ENCODE measurements around the gene SPEM3. TPM values are rescaled to one million over a fixed set of nuclear protein-coding genes. Genes with fewer than 3 reads are reported as not detected.
"Not testable (repeated sequence)": the region's sequence is repeated elsewhere in the genome, so short reads cannot be mapped to it uniquely, and the experiment has no call there.

The SPEM3 gene
- polyA plus RNA-seq, 1 experiment, result not detected

DNA sequence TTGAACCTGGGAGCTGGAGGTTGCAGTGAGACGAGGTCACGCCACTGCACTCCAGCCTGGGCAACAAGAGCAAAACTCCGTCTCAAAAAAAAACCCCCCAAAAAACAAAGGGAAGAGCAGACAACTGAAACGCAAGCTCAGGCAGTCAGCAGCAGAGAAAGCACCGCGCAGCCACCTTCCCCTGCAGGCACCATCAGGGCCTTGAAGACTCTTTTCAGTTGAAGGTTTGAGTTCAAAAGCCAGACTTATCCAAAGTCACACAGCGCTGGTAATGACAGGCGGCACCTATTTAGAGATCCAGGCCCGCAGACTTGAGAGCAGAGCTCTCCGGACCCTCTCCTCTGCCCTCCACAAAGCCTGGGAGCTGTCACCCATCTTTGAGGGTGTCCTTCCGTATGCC is 39.6 kb downstream of the SPEM3 start:
- no peak overlapping the region for H3K4me3 ChIP-seq (ENCODE audit: low read depth, low read length)
- H3K27me3 ChIP-seq (ENCODE audit: control insufficient read depth, insufficient read depth, low read length), result no peaks in the 10 kb centered on the region
- ChIA-PET CTCF (interaction anchor here (0.8 kb wide), 1 partner anchor 92 kb away, joined by 3 read pairs; no protein-coding TSS in a partner anchor), POLR2A (interaction anchor here (1.9 kb wide), 1 partner anchor 10 kb away, joined by 6 read pairs; the partner anchor contains the start of gene ZBTB4)
- TF ChIP-seq, protein P1, sequence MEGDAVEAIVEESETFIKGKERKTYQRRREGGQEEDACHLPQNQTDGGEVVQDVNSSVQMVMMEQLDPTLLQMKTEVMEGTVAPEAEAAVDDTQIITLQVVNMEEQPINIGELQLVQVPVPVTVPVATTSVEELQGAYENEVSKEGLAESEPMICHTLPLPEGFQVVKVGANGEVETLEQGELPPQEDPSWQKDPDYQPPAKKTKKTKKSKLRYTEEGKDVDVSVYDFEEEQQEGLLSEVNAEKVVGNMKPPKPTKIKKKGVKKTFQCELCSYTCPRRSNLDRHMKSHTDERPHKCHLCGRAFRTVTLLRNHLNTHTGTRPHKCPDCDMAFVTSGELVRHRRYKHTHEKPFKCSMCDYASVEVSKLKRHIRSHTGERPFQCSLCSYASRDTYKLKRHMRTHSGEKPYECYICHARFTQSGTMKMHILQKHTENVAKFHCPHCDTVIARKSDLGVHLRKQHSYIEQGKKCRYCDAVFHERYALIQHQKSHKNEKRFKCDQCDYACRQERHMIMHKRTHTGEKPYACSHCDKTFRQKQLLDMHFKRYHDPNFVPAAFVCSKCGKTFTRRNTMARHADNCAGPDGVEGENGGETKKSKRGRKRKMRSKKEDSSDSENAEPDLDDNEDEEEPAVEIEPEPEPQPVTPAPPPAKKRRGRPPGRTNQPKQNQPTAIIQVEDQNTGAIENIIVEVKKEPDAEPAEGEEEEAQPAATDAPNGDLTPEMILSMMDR (IDR thresholded peaks at IDR 0.05; ENCODE audit: low read depth, low read length), result no peak
- no peak for DNase-seq (ENCODE audit: low read depth, low spot score)
- no peaks in the 10 kb centered on the region for H3K9me3 ChIP-seq (ENCODE audit: control insufficient read depth, insufficient read depth, low read length)
- no peak overlapping the region for H3K27ac ChIP-seq (ENCODE audit: low read depth, low read length)

DNA sequence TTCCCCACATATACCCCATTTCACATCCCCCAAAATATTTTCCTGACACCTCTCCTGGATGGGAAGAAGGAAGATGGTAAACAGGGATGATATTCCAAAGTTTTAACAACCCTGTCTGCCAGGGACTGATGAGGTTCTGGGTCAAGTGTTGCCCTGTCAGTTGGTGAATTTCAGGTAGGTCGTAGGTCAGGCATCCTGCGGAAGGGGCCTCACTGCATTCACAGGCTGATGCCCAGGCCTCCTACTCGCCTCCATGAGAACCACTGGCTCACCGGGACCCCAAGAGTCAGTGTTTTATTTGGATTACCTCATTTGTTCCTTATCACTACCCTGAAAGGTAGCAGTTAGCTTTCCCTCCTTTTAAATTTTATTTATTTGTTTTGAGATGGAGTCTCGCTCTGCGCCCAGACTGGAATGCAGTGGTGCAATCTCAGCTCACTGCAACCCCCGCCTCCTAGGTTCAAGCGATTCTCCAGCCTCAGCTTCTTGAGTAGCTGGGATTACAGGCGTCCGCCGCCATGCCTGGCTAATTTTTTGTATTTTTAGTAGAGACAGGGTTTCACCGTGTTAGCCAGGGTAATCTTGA is 40.2 kb downstream of the SPEM3 start:
- TF ChIP-seq, protein P1 (IDR thresholded peaks at IDR 0.05; ENCODE audit: low read depth, low read length), result no peak
- CTCF ChIA-PET, result interaction anchor here (0.8 kb wide), 1 partner anchor 92 kb away, joined by 3 read pairs; no protein-coding TSS in a partner anchor
- H3K9me3 ChIP-seq (ENCODE audit: control insufficient read depth, insufficient read depth, low read length), result no peaks in the 10 kb centered on the region
- no peak overlapping the region for H3K4me3 ChIP-seq (ENCODE audit: low read depth, low read length)
- DNase-seq (ENCODE audit: low read depth, low spot score), result no peak
- H3K27me3 ChIP-seq (ENCODE audit: control insufficient read depth, insufficient read depth, low read length), result no peaks in the 10 kb centered on the region
- POLR2A ChIA-PET, result interaction anchor here (1.9 kb wide), 1 partner anchor 10 kb away, joined by 6 read pairs; the partner anchor contains the start of gene ZBTB4
- no peak overlapping the region for H3K27ac ChIP-seq (ENCODE audit: low read depth, low read length)

DNA sequence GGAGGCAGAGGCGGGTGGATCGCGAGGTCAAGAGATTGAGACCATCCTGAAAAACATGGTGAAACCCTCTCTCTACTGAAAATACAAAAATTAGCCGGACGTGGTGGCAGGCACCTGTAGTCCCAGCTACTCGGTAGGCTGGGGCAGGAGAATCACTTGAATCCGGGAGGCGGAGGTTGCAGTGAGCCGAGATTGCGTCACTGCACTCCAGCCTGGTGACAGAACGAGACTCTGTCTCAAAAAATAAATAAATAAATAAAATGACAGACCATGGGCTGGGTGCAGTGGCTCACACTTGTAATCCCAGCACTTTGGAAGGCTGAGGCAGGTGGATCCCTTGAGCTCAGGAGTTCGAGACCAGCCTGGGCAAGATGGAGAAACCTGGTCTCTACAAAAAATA is 41.2 kb downstream of the SPEM3 start:
- H3K4me3 ChIP-seq (ENCODE audit: low read depth, low read length); POLR2A ChIA-PET; H3K9me3 ChIP-seq (ENCODE audit: control insufficient read depth, insufficient read depth, low read length); CTCF ChIA-PET; H3K27me3 ChIP-seq (ENCODE audit: control insufficient read depth, insufficient read depth, low read length); H3K27ac ChIP-seq (ENCODE audit: low read depth, low read length); DNase-seq (ENCODE audit: low read depth, low spot score): not testable (repeated sequence)

DNA sequence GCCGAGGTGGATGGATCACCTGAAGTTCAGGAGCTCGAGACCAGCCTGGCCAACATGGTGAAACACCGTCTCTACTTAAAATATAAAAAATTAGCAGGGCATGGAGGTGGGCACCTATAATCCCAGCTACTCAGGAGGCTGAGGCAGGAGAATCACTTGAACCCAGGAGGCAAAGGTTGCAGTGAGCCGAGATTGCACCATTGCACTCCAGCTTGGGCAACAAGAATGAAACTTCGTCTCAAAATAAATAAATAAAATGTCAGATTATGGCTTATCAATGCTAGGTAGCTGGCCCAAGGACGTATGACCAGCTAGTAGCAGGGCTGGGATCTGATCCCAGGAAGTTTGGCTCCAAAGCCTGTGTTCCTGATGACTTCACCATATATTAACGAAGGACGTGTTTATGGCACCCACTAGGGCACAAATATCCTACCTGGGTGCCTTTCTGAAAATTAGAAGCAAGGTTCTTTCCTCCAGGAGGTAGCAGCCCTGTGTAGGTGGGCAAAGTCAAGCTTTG is 41.9 kb downstream of the SPEM3 start:
- DNase-seq (ENCODE audit: low read depth, low spot score); H3K27ac ChIP-seq (ENCODE audit: low read depth, low read length); H3K9me3 ChIP-seq (ENCODE audit: control insufficient read depth, insufficient read depth, low read length); H3K4me3 ChIP-seq (ENCODE audit: low read depth, low read length); H3K27me3 ChIP-seq (ENCODE audit: control insufficient read depth, insufficient read depth, low read length); CTCF ChIA-PET: not testable (repeated sequence)
- POLR2A ChIA-PET, result interaction anchor here (0.7 kb wide), 1 partner anchor 67 kb away, joined by 3 read pairs; the partner anchor contains the start of gene TMEM256

DNA sequence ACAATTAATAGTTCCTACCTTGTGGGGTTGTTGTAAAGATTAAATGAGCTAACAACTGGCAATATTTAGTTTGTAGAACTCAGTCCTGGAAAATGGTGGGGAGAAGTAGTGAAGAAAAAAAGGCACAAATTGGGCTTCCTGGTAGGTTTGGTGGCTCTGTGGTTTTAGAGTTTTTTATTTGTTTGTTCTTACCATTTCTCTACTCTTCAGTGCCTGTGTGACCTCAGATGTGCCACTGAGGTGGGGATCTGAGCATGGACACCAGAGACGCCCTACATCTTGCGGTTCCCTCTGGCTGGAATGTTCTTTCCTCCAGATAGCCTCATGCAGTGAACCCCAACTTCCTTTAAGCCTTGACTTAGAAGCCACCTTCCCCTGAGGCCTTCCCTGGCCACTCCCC is 43.1 kb downstream of the SPEM3 start:
- H3K27me3 ChIP-seq (ENCODE audit: control insufficient read depth, insufficient read depth, low read length), result no peaks in the 10 kb centered on the region
- POLR2A ChIA-PET, result no interaction called here
- H3K27ac ChIP-seq (ENCODE audit: low read depth, low read length), result no peak overlapping the region
- H3K9me3 ChIP-seq (ENCODE audit: control insufficient read depth, insufficient read depth, low read length), result no peaks in the 10 kb centered on the region
- no peak overlapping the region for H3K4me3 ChIP-seq (ENCODE audit: low read depth, low read length)
- no peak for DNase-seq (ENCODE audit: low read depth, low spot score)
- TF ChIP-seq, protein P1 (IDR thresholded peaks at IDR 0.05; ENCODE audit: low read depth, low read length), result no peak
- CTCF ChIA-PET, result no interaction called here

DNA sequence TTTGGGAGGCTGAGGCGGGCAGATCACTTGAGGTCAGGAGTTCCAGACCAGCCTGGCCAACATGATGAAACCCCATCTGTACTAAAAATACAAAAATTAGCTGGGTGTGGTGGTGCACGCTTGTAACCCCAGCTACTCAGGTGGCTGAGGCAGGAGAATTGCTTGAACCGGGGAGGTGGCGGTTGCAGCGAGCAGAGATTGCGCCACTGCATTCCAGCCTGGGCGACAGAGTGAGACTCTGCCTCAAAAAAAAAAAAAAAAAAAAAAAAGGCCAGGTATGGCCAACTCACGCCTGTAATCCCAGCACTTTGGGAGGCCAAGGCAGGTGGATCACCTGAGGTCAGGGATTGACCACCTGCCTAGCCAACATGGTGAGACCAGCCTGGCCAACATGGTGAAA is 46.1 kb downstream of the SPEM3 start:
- CTCF ChIA-PET; H3K27me3 ChIP-seq (ENCODE audit: control insufficient read depth, insufficient read depth, low read length); H3K27ac ChIP-seq (ENCODE audit: low read depth, low read length); DNase-seq (ENCODE audit: low read depth, low spot score); H3K4me3 ChIP-seq (ENCODE audit: low read depth, low read length); H3K9me3 ChIP-seq (ENCODE audit: control insufficient read depth, insufficient read depth, low read length): not testable (repeated sequence)
- POLR2A ChIA-PET, result interaction anchor here (0.6 kb wide), 1 partner anchor 213 kb away, joined by 8 read pairs; no protein-coding TSS in a partner anchor

All from AG04450 (cell line).